SJCRH30 (cell line): Measurements from ENCODE around the gene ABHD8. TPM values are rescaled to one million over a fixed set of nuclear protein-coding genes. Genes with fewer than 3 reads are reported as not detected.
A peak's percentile ranks its signal among the peaks of the same experiment; 100 is the strongest.

Experiments
- DNase-seq, 2 experiments: peaks; one replicate each; pipeline ENCODE4 v3.0.0-alpha.2; 2015 to 2020
- H3K27ac ChIP-seq: fragments of 250-450 bp; sonication (Bioruptor Pico); 2 replicates; pipeline ENCODE4 v1.5.1; 2020; ENCODE audit warnings: mild to moderate bottlenecking, moderate library complexity
- H3K27me3 ChIP-seq: fragments of 250-450 bp; sonication (Bioruptor Pico); 2 replicates; pipeline ENCODE4 v1.5.1; 2020; ENCODE audit warnings: mild to moderate bottlenecking, moderate library complexity
- H3K36me3 ChIP-seq: fragments of 250-450 bp; sonication (Bioruptor Pico); 2 replicates; pipeline ENCODE4 v1.5.1; 2020; ENCODE audit warnings: mild to moderate bottlenecking, moderate library complexity
- H3K4me1 ChIP-seq: fragments of 250-450 bp; sonication (Bioruptor Pico); 2 replicates; pipeline ENCODE4 v1.5.1; 2020; ENCODE audit warnings: mild to moderate bottlenecking, moderate library complexity
- H3K4me3 ChIP-seq: fragments of 250-450 bp; sonication (Bioruptor Pico); 2 replicates; pipeline ENCODE4 v1.5.1; 2020; ENCODE audit warnings: mild to moderate bottlenecking, moderate library complexity
- H3K9me3 ChIP-seq: fragments of 250-450 bp; sonication (Bioruptor Pico); replicated peaks from 2 replicates; pipeline ENCODE4 v1.5.1; 2020; ENCODE audit warnings: mild to moderate bottlenecking, moderate library complexity
- total RNA-seq: library from RNA; depleted of rRNA; stranded (reverse); fragments of >200 nt; shearing (Covaris generic); gene quantifications from 2 replicates; pipeline ENCODE4 v1.2.3, GENCODE V29; 2014

ABHD8 gene
- total RNA-seq, 1 experiment from 2014 or later, result 26.4 TPM

DNA sequence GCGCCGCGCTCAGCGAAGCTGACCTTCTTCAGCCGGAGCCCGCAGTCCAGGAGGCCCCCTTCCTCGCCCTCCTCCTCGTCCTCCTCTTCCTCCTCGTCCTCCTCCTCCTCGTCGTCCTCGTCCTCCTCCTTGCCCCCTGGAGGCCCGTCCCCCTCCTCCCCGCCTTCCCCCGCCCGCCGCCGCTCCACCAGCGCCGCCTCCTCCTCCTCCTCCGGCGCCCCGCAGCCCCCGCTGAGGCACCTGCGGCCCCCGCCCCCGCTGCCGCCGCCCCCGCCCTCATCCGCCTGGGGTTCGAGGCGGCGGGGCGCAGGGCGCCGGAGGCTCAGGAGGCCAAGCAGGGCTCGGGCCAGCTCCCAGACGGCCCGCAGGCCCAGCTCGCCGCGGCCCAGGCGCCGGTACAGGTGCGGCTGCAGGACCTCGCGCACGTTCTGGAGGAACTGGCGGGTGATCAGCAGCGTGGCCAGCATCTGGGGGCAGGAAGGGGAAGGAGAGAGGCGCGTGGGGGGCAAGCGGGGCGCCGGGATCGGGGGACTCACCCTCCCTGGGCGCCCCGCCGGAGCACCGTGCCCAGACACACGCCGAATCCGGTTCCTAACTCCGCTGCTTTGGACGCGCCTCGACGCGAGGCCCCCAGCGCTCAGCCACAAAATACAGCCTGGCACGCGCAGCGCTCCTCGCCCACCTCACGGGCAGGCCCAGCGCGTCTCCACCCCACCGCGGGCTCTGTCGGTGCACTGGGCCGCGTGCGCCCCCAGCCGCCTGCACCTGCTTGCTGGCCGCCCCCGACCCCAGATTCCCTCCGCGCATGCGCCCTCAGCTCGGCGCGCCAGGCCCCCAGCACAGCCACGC, 25.5 kb upstream of the ABHD8 start:
- no peaks in the 10 kb centered on the region for H3K27me3 ChIP-seq
- H3K9me3 ChIP-seq, result no peaks in the 10 kb centered on the region
- H3K4me1 ChIP-seq, result no peaks in the 10 kb centered on the region; the same call in 1 of the 2 replicates
- H3K27ac ChIP-seq, result no peak overlapping the region
- no peak overlapping the region for H3K4me3 ChIP-seq
- DNase-seq, result no peak
- no peaks in the 10 kb centered on the region for H3K36me3 ChIP-seq

DNA sequence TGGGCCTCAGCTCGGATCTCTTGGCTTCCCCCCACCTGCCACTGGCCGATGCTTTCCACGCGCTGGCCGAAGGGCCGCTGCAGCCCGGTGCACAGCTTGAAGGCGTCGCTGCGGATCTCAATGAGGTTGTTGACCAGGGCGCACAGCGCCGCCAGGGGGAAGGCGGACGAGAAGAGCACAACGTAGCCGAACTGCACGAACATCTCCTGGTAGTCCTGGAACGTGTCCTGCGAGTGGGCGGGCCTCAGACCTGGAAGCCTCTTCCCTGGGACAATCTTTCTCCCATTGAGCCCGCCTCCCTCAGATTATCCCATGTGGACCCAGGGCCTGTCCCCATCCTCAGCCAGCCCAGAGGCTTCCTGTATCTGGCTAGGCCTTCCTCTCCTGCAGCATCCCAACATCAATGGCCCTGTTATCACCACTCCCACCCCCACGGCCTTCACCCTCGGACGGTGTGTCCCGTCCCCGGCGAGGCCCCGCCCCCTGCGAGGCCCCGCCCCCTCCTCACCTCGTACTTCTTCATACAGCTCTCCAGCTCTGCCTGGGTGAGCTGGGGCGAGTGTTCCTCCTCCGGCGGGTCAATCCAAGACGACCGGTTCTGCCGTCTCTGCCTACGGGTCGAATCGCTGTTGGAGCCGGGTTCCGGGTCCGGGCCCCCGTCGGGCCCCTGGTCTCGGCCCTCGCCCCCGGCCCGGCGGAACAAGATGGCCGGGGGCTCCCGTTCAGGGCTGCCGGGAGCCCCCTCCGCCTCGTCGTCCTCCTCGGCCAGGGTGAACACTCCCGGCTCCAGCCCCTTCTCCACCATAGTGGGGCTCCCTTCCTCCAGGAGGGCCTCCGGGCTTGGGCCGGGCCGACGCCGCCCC, 24.7 kb upstream of the ABHD8 start:
- no peak for DNase-seq
- Histone ChIP-seq H3K27me3 (no peaks in the 10 kb centered on the region), H3K36me3 (no peaks in the 10 kb centered on the region), H3K4me3 (no peak overlapping the region), H3K4me1 (no peaks in the 10 kb centered on the region; the same call in 1 of the 2 replicates), H3K27ac (no peak overlapping the region), H3K9me3 (no peaks in the 10 kb centered on the region)

DNA sequence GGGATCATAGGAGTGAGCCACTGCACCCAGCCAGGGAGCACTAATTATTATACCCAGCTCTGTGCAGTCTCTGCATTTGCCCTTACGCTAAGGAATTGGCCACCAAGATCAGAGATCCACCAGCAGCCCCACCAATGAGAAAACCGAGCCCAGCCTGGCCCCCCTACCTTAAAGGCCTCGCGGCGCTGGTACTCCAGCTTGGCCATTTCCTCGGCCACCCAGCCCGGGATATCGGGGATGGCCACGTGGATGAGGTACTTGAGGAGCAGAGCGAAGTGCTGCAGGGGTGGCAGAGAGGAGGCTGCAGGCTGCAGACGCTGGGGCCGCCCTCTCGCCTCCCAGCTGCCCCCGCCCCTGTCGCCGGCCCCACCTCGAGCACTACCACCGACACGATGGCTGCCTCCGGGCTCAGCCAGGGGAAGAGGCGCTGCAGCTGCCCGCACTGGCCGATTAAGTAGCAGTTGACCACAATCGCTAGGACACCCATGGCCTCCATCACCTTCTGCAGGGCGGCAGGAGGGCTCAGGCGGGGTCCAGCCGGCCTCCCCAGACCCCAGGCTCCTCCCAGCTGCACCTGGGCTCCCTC, 23.9 kb upstream of the ABHD8 start:
- no peaks in the 10 kb centered on the region for H3K27me3 ChIP-seq
- H3K27ac ChIP-seq, result no peak overlapping the region
- no peaks in the 10 kb centered on the region for H3K36me3 ChIP-seq
- H3K9me3 ChIP-seq, result no peaks in the 10 kb centered on the region
- DNase-seq, result no peak
- no peaks in the 10 kb centered on the region; the same call in 1 of the 2 replicates for H3K4me1 ChIP-seq
- no peak overlapping the region for H3K4me3 ChIP-seq

DNA sequence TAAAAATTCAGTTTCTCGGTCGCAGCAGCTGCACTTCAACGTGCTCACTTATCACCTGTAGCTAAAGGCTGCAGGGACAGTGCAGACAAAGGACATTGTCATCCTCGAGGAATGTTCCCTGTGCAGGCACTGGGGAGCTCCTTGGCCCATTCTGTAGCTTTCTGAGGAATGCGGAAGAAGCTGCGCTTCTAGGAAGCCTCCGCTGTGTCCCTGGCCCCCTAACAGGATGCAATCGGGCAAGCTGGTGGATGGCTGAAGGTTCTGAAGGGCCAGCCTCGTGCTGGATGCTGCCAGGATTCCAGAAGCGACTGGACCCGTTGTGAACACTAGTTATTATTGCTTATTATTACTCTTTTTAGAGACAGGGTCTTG, 23.4 kb upstream of the ABHD8 start:
- Histone ChIP-seq H3K36me3 (no peaks in the 10 kb centered on the region), H3K27ac (no peak overlapping the region), H3K9me3 (no peaks in the 10 kb centered on the region), H3K4me1 (peaks cover 5% of the 10 kb centered on the region), H3K4me3 (no peak overlapping the region), H3K27me3 (no peaks in the 10 kb centered on the region)
- DNase-seq, result no peak

DNA sequence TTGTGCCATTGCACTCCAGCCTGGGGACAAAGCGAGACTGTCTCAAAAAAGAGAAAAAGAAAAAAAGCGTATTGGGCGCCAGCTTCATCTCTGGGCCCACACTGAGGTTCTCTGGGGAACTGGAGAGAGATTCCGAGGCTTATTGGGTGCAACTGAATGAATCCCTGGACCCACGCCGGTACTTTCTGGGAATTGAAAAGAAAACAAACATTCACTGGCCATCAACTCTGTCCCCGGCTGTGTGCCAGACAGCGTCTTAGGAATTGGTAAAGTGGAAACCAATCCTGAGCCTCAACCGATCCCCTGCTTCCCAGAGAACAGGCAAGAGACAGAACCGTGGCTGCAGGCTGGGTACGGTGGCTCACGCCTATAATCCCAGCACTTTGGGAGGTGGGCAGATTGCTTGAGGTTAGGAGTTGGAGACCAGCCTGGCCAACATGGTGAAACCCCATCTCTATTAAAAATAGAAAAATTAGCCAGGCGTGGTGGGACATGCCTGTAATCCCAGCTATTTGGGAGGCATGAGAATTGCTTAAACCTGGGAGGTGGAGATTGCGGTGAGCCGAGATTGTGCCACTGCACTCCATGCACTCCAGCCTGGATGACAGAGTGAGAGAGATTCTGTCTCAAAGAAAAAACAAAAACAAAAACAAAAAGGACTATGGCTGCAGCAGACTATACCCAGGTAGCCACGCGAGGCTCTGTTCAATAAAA, 22.8 kb upstream of the ABHD8 start:
- Histone ChIP-seq H3K27me3 (no peaks in the 10 kb centered on the region), H3K27ac (no peak overlapping the region), H3K4me1 (peaks cover 10% of the 10 kb centered on the region), H3K9me3 (no peaks in the 10 kb centered on the region), H3K36me3 (peaks cover 4% of the 10 kb centered on the region; the same call in 1 of the 2 replicates), H3K4me3 (no peak overlapping the region)
- no peak for DNase-seq

DNA sequence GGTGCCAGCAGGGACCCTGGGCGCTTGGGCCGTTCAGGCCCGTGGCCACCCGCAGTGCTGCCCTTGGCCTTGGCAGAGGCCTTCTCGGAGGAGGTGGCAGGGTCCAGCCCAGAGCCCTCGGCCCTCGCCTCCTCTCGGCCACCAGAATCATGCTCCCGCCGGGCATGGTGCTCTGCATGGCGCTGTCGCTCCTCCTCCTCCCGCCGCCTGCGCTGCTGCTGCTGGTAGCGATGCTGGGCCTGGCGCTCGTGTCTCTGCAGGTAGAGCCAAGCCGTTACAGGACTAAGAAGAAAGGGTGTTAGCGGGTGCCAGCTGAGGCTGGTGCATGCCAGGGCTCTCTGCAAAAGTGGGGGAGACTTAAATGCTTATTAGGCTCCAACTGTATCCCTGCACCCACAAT, 21.9 kb upstream of the ABHD8 start:
- no peaks in the 10 kb centered on the region for H3K27me3 ChIP-seq
- no peak overlapping the region for H3K27ac ChIP-seq
- no peaks in the 10 kb centered on the region for H3K9me3 ChIP-seq
- no peak overlapping the region for H3K4me3 ChIP-seq
- peaks cover 10% of the 10 kb centered on the region for H3K4me1 ChIP-seq
- peaks cover 13% of the 10 kb centered on the region for H3K36me3 ChIP-seq
- no peak for DNase-seq

DNA sequence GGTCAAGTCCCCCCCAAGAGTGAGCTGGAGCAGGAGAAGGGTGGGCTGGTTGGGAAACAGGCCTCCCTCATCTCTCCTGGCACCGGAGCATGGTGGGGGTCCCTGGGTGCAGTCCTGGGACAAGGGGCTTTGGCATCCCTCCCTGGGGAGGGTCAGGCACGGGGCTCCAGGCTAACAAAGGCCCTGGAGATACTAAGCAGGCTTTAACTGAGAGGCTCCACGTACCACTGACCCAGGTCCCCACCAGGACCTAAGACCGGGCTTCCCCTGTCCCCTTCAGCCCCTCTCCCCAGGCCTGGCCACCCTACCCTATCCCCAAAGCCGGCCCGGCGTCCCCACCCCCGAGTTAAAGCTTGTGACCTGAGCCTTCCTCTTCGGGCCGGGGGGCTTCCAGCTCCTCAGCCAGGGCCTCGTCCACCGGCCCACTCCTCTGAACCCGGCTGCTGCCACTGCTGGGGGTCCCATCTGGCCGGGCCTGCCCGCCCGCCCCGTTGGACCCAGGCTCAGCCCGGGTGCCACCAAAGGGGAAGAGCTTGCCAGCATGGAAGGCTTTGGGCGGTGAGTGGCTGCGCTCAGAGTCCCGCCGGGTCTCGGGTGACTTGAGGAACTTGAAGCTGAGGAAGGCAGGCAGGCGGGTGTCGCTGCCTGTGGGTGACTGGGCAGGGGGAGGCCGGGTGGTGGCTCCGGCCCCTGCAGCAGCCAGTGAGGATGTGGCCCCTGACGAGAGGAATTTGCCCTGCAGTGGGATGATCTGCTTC, 21.3 kb upstream of the ABHD8 start:
- Histone ChIP-seq H3K27ac (no peak overlapping the region), H3K36me3 (peaks cover 17% of the 10 kb centered on the region), H3K4me1 (peaks cover 10% of the 10 kb centered on the region), H3K27me3 (no peaks in the 10 kb centered on the region), H3K9me3 (no peaks in the 10 kb centered on the region), H3K4me3 (no peak overlapping the region)
- DNase-seq, result no peak

DNA sequence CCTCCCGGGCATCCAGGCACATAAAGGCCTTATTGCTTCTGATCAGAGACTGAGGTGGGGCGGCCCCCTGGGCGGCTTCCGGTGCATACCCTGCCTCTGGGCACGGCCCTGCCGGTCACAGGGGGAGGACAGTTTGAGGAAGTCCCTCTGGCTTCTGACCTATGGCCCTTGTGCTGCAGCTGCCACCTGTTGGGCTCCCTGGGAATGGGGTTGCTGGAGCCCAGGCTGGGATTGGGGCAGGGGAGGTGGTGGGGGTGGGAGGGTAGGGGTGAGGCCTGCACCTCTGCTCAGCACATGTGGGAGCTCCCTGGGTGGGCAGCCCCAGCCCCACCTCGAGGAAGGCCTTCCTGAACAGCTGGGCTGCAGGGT, 20.7 kb upstream of the ABHD8 start:
- Histone ChIP-seq H3K36me3 (peaks cover 22% of the 10 kb centered on the region), H3K4me3 (no peak overlapping the region), H3K27me3 (no peaks in the 10 kb centered on the region), H3K27ac (no peak overlapping the region), H3K4me1 (peaks cover 10% of the 10 kb centered on the region), H3K9me3 (no peaks in the 10 kb centered on the region)
- no peak for DNase-seq

DNA sequence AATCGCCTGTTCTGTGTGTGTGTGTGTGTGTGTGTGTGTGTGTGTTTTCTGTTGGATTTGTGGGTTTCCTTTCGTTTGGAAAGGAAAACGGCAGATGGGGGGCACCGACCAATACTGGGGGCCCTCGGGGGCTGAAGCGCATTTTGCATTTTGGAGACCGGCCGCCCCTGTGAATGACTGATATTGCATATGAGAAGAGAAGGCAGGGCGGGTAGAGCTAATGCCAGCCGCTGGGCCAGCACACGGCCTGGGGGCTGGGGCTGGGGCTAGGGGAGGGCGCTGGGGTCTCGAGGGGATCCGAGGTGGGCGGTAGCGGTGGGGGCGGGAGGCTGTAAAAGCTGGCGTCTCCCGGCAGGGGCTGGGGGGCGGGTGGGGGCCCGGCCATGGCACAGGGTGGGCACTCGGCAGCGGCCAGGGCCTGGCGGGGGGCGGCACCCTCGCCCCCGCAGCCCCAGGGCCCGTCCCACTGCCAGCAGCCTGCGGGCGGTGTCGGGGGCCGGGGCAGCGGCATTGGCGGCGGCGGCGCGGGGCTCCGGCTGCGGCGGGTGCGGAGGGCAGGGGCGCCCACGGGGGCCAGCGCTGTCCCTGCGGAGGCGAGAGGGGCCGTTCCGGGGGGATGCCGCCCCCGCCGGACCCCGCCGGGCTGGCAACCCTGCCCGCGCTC, 20.2 kb upstream of the ABHD8 start:
- Histone ChIP-seq H3K27ac (no peak overlapping the region), H3K4me1 (peaks cover 10% of the 10 kb centered on the region), H3K36me3 (peaks cover 22% of the 10 kb centered on the region), H3K27me3 (no peaks in the 10 kb centered on the region), H3K9me3 (no peaks in the 10 kb centered on the region), H3K4me3 (no peak overlapping the region)
- DNase-seq, result no peak

DNA sequence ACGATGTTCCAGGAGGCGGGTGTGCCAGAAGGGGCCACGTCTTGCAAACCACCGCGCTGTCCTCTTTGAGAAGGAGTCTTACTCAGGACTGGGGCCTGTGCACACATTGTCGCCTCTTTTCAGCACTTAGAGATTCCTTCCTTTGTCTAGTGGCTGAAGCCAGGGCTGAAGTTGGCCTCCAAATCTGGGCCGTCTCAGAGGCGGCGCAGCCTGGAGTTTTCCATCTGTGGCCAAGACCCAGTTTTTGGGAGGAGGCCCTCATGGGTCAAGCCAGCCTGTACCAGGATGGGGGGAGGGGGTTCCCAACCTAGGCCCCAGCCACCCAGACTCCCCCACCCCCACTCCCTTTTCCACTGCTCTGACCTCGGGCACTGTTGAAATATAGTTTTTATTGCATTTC, 19.6 kb upstream of the ABHD8 start:
- Histone ChIP-seq H3K4me1 (peaks cover 10% of the 10 kb centered on the region), H3K27me3 (no peaks in the 10 kb centered on the region), H3K36me3 (peaks cover 24% of the 10 kb centered on the region), H3K9me3 (no peaks in the 10 kb centered on the region), H3K27ac (no peak overlapping the region), H3K4me3 (no peak overlapping the region)
- DNase-seq, result no peak

DNA sequence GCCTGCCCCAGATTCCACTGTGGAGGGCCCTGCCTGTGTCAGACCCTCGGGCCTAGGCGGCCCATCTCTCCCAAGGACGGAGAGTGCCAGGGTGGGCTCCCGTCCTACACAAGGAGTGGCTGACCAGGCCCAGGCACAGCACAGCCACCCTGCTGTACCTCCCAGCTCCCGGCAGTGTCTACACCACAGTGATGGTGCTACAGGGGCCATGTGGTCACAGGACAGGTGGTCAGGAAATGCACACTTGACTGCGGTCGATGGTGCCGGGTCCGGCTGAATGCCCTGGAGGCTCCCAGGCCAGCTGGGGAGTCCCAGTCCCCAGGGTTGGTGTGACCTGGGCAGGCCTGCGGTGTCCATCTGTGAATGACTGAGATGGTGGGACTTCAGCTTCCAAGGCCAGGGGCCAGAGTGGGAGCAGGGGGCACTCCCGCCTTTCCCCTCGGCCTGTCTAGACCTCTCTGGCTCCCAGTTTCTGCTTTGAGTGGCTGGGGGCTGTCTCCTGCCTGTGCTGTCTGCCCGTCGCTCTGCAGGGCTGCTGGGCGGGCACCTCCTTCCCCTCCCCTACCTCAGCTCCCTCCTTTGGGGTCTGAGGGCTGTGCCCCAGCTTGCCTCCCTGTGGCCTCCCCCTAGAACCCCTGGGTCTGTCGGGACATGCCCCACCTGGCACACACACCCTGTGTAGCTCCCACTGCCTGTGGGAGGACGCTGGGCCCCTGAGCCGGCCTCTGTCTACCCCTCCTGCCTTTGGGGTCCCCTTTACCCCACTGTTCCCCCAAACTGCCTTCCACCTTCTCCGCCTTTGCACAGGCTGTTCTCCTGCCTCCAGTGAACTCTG, 18.6 kb upstream of the ABHD8 start:
- H3K27me3 ChIP-seq, result no peaks in the 10 kb centered on the region
- H3K36me3 ChIP-seq, result peaks cover 25% of the 10 kb centered on the region
- DNase-seq, result peak; percentile 64 to 68
- peaks cover 10% of the 10 kb centered on the region for H3K4me1 ChIP-seq
- H3K9me3 ChIP-seq, result no peaks in the 10 kb centered on the region
- H3K27ac ChIP-seq, result 0 out of 2 replicates have a peak overlapping the region, but pooled peaks have one; percentile 19
- H3K4me3 ChIP-seq, result no peak overlapping the region

DNA sequence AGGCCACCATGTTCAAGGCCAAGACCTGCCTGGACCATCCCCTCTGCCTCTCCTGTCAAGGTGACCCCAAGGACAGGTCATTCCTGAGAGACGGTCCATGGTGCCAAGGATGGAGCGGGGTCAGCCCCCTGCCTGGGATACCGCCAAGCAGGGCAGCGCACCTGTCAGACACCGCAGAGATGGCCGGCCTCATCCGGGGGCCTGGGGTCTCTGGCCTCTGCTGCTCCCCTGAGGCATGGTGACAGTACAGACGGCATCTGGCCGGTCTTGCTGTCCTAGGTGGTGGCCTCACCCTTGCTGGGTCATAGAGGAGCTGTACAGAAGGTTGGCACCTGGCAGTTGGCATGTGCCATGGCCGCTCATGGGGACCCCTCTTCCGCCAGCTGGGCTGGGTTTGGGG, 17.2 kb upstream of the ABHD8 start:
- DNase-seq, result no peak
- H3K4me1 ChIP-seq, result peaks cover 10% of the 10 kb centered on the region
- no peaks in the 10 kb centered on the region for H3K9me3 ChIP-seq
- no peak overlapping the region for H3K4me3 ChIP-seq
- H3K27ac ChIP-seq, result no peak overlapping the region
- H3K36me3 ChIP-seq, result peaks cover 34% of the 10 kb centered on the region
- H3K27me3 ChIP-seq, result no peaks in the 10 kb centered on the region
